Hepatocyte (in vitro differentiated cells): ENCODE data around the gene MB. TPM values are rescaled to one million over a fixed set of nuclear protein-coding genes. Genes with fewer than 3 reads are reported as not detected.
A peak's percentile ranks its signal among the peaks of the same experiment; 100 is the strongest.

Source experiments
- DNase-seq: peaks from one replicate; pipeline ENCODE4 v3.0.0-alpha.2; 2016; ENCODE audit warnings: low spot score
- H2AFZ ChIP-seq: fragments of 200-600 bp; sonication (generic); 2 replicates; pipeline ENCODE4 v1.6.0; 2016; ENCODE audit warnings: antibody characterized with exemption, mild to moderate bottlenecking
- H3K27ac ChIP-seq: fragments of 200-600 bp; sonication (generic); 2 replicates; pipeline ENCODE4 v1.5.1; 2016; ENCODE audit warnings: mild to moderate bottlenecking
- H3K27me3 ChIP-seq: fragments of 200-600 bp; sonication (generic); 2 replicates; pipeline ENCODE4 v1.6.1; 2016
- H3K36me3 ChIP-seq: fragments of 200-600 bp; sonication (generic); replicated peaks from 2 replicates; pipeline ENCODE4 v1.5.1; 2016; ENCODE audit warnings: low read depth; ENCODE audit not compliant: insufficient read depth
- H3K4me1 ChIP-seq: fragments of 200-600 bp; sonication (generic); 2 replicates; pipeline ENCODE4 v1.5.1; 2016; ENCODE audit warnings: mild to moderate bottlenecking, moderate library complexity; ENCODE audit not compliant: insufficient read depth
- H3K4me2 ChIP-seq: fragments of 200-600 bp; sonication (generic); 2 replicates; pipeline ENCODE4 v1.6.0; 2016
- H3K4me3 ChIP-seq: fragments of 200-600 bp; sonication (generic); 2 replicates; pipeline ENCODE4 v1.5.1; 2016; ENCODE audit warnings: mild to moderate bottlenecking
- H3K79me2 ChIP-seq: fragments of 200-600 bp; sonication (generic); 2 replicates; pipeline ENCODE4 v1.6.0; 2017; ENCODE audit warnings: mild to moderate bottlenecking
- H3K9me2 ChIP-seq: fragments of 200-600 bp; sonication (generic); replicated peaks from 2 replicates; pipeline ENCODE4 v1.6.0; 2017; ENCODE audit warnings: mild to moderate bottlenecking; ENCODE audit not compliant: insufficient read depth
- H3K9me3 ChIP-seq: fragments of 200-600 bp; sonication (generic); 2 replicates; pipeline ENCODE4 v1.5.1; 2016; ENCODE audit warnings: low read depth, mild to moderate bottlenecking
- H4K20me1 ChIP-seq: fragments of 200-600 bp; sonication (generic); 2 replicates; pipeline ENCODE4 v1.6.0; 2016; ENCODE audit warnings: mild to moderate bottlenecking; ENCODE audit not compliant: insufficient read depth, poor library complexity, severe bottlenecking
- CTCF ChIP-seq: fragments of 200-600 bp; sonication (generic); IDR thresholded peaks from 2 replicates; pipeline ENCODE4 v1.5.1; 2016; ENCODE audit warnings: antibody characterized with exemption, mild to moderate bottlenecking; ENCODE audit not compliant: poor library complexity
- EZH2 ChIP-seq: fragments of 200-600 bp; sonication (generic); IDR thresholded peaks from 2 replicates; pipeline ENCODE4 v1.6.1; 2016; ENCODE audit warnings: antibody characterized with exemption, mild to moderate bottlenecking, borderline replicate concordance
- EZH2phosphoT487 ChIP-seq: fragments of 200-600 bp; sonication (generic); IDR thresholded peaks from one replicate; pipeline ENCODE4 v1.6.1; 2018; ENCODE audit warnings: antibody characterized with exemption, mild to moderate bottlenecking, low read depth, moderate library complexity; ENCODE audit not compliant: unreplicated experiment, severe bottlenecking
- WGBS: methylation state at CpG from one replicate; pipeline ENCODE4 v1.1.6; 2016; ENCODE audit warnings: low lambda C conversion rate; ENCODE audit errors: missing lambda C conversion rate; 5-methylcytosine and 5-hydroxymethylcytosine counted together
- polyA plus RNA-seq: library from polyadenylated mRNA; unstranded; fragments of >200 nt; fragmentation: Nextera tagmentation; extraction: Ambion mirVana; gene quantifications from 2 replicates; pipeline ENCODE4 v1.2.1, GENCODE V29; 2016
- total RNA-seq: library from RNA; depleted of rRNA; stranded (reverse); fragments of >200 nt; gene quantifications from 2 replicates; pipeline ENCODE4 v1.2.3, GENCODE V29; 2014

Gene MB
- total and polyA plus RNA-seq, 2 experiments from 2014 or later = 0.64 TPM; not detected in 1

- Histone ChIP-seq H3K4me3 (no peak overlapping the region), H3K4me1 (no peaks in the 10 kb centered on the region), H2AFZ (no peak overlapping the region), H3K9me3 (no peaks in the 10 kb centered on the region), H4K20me1 (no peaks in the 10 kb centered on the region), H3K79me2 (no peaks in the 10 kb centered on the region), H3K9me2 (no peaks in the 10 kb centered on the region), H3K27me3 (no peaks in the 10 kb centered on the region), H3K4me2 (no peak overlapping the region), H3K36me3 (no peaks in the 10 kb centered on the region), H3K27ac (no peak overlapping the region)
- TF ChIP-seq EZH2 = no peak
- no peak for TF ChIP-seq EZH2phosphoT487
- no peak for TF ChIP-seq CTCF
- DNase-seq = no peak
- 87% methylated on average over 14 of the region's 14 CpGs for WGBS
These were observed 25.3 kb downstream of the MB start for GRCh38 chr22:35591714-35592417.

GRCh38 chr22:35590634-35591295, 26.4 kb downstream of the MB start:
- TF ChIP-seq CTCF (no peak), EZH2phosphoT487 (no peak), EZH2 (no peak)
- Histone ChIP-seq H3K9me2 (no peaks in the 10 kb centered on the region), H4K20me1 (no peaks in the 10 kb centered on the region), H3K36me3 (no peaks in the 10 kb centered on the region), H3K4me2 (no peak overlapping the region), H3K27me3 (no peaks in the 10 kb centered on the region), H2AFZ (no peak overlapping the region), H3K4me1 (no peaks in the 10 kb centered on the region), H3K9me3 (no peaks in the 10 kb centered on the region), H3K4me3 (no peak overlapping the region), H3K79me2 (no peaks in the 10 kb centered on the region), H3K27ac (no peak overlapping the region)
- 74% methylated on average over 13 of the region's 13 CpGs for WGBS
- DNase-seq = no peak

- H3K9me3 ChIP-seq = no peaks in the 10 kb centered on the region
- no peak for TF ChIP-seq EZH2phosphoT487
- H3K27ac ChIP-seq = peak overlapping the region; percentile 22
- 89% methylated on average over 6 of the region's 6 CpGs for WGBS
- no peaks in the 10 kb centered on the region for H4K20me1 ChIP-seq
- no peaks in the 10 kb centered on the region for H3K27me3 ChIP-seq
- no peak overlapping the region for H3K4me3 ChIP-seq
- H3K4me1 ChIP-seq = no peaks in the 10 kb centered on the region
- no peak overlapping the region for H2AFZ ChIP-seq
- no peaks in the 10 kb centered on the region for H3K36me3 ChIP-seq
- H3K9me2 ChIP-seq = no peaks in the 10 kb centered on the region
- no peaks in the 10 kb centered on the region for H3K79me2 ChIP-seq
- no peak overlapping the region for H3K4me2 ChIP-seq
- DNase-seq = no peak
These were observed 27.4 kb downstream of the MB start for GRCh38 chr22:35589756-35590093.

- no peak overlapping the region for H2AFZ ChIP-seq
- no peaks in the 10 kb centered on the region for H4K20me1 ChIP-seq
- peak overlapping the region; percentile 22 for H3K27ac ChIP-seq
- no peaks in the 10 kb centered on the region for H3K27me3 ChIP-seq
- 66% methylated on average over 11 of the region's 11 CpGs for WGBS
- DNase-seq = peak; percentile 71
- H3K9me2 ChIP-seq = no peaks in the 10 kb centered on the region
- H3K4me3 ChIP-seq = no peak overlapping the region
- H3K4me2 ChIP-seq = no peak overlapping the region
- no peaks in the 10 kb centered on the region for H3K79me2 ChIP-seq
- no peaks in the 10 kb centered on the region for H3K4me1 ChIP-seq
- TF ChIP-seq EZH2 = no peak
- no peak for TF ChIP-seq CTCF
- no peak for TF ChIP-seq EZH2phosphoT487
- no peaks in the 10 kb centered on the region for H3K9me3 ChIP-seq
- H3K36me3 ChIP-seq = no peaks in the 10 kb centered on the region
These were observed 27.9 kb downstream of the MB start for GRCh38 chr22:35589071-35589755.
